GM12892 (cell line): ENCODE data around the gene KCNJ6.

Experiments used
- DNase-seq: peaks from one replicate; pipeline ENCODE4 v3.0.0; 2011; ENCODE audit not compliant: insufficient read length
- FAIRE-seq: peaks from 2 replicates; lab custom pipeline; 2011; peaks lifted over from hg19 to GRCh38; lab: Jason Lieb, UNC
- POLR2A ChIP-seq: IDR thresholded peaks from 2 replicates; pipeline ENCODE4 v1.6.1; 2011; ENCODE audit warnings: low read depth, low read length, control low read depth
- POLR2AphosphoS5 ChIP-seq: IDR thresholded peaks from 2 replicates; pipeline ENCODE4 v1.6.1; 2011; ENCODE audit warnings: low read depth, low read length, control low read depth
- TAF1 ChIP-seq: IDR thresholded peaks from 2 replicates; pipeline ENCODE4 v1.6.1; 2011; ENCODE audit warnings: low read depth, mild to moderate bottlenecking, control low read depth, low read length, borderline replicate concordance

The KCNJ6 gene

GRCh38 chr21:37874481-37874880 is 41.8 kb downstream of the KCNJ6 start:
- no peak for DNase-seq
- FAIRE-seq = no peak
- TF ChIP-seq POLR2A (no peak), POLR2AphosphoS5 (no peak), TAF1 (no peak)

GRCh38 chr21:37873655-37874054 is 42.6 kb downstream of the KCNJ6 start:
- FAIRE-seq (no peak), DNase-seq (no peak)
- TF ChIP-seq POLR2A = no peak
- TF ChIP-seq POLR2AphosphoS5 = no peak
- no peak for TF ChIP-seq TAF1

GRCh38 chr21:37871121-37871862 is 45.0 kb downstream of the KCNJ6 start:
- TF ChIP-seq TAF1 (no peak), POLR2A (no peak), POLR2AphosphoS5 (no peak)
- FAIRE-seq (no peak), DNase-seq (no peak)

- DNase-seq (no peak), FAIRE-seq (no peak)
- TF ChIP-seq POLR2AphosphoS5 = no peak
- TF ChIP-seq TAF1 = no peak
- TF ChIP-seq POLR2A = no peak
Observed at GRCh38 chr21:37870221-37870620, 46.0 kb downstream of the KCNJ6 start.

- TF ChIP-seq TAF1 (no peak), POLR2AphosphoS5 (no peak), POLR2A (no peak)
- DNase-seq (no peak), FAIRE-seq (no peak)
Observed at GRCh38 chr21:37869661-37870060, 46.6 kb downstream of the KCNJ6 start.

- no peak for DNase-seq
- no peak for TF ChIP-seq TAF1
- TF ChIP-seq POLR2A = no peak
- no peak for TF ChIP-seq POLR2AphosphoS5
- FAIRE-seq = no peak
Observed at GRCh38 chr21:37868446-37869295, 47.6 kb downstream of the KCNJ6 start.

GRCh38 chr21:37866027-37866426 is 50.2 kb downstream of the KCNJ6 start:
- TF ChIP-seq POLR2AphosphoS5 = no peak
- no peak for TF ChIP-seq POLR2A
- no peak for TF ChIP-seq TAF1
- DNase-seq (no peak), FAIRE-seq (peak; percentile 36)

GRCh38 chr21:37865156-37865555 is 51.1 kb downstream of the KCNJ6 start:
- DNase-seq (no peak), FAIRE-seq (no peak)
- TF ChIP-seq POLR2AphosphoS5 = no peak
- no peak for TF ChIP-seq POLR2A
- TF ChIP-seq TAF1 = no peak

- FAIRE-seq (no peak), DNase-seq (no peak)
- TF ChIP-seq POLR2A = no peak
- no peak for TF ChIP-seq POLR2AphosphoS5
- TF ChIP-seq TAF1 = no peak
Observed at GRCh38 chr21:37863842-37864241, 52.4 kb downstream of the KCNJ6 start.

GRCh38 chr21:37862536-37862935 is 53.7 kb downstream of the KCNJ6 start:
- peak; percentile 23 for DNase-seq
- TF ChIP-seq POLR2A (no peak), TAF1 (no peak), POLR2AphosphoS5 (no peak)
- no peak for FAIRE-seq

GRCh38 chr21:37861561-37861960 is 54.7 kb downstream of the KCNJ6 start:
- DNase-seq (no peak), FAIRE-seq (no peak)
- TF ChIP-seq TAF1 (no peak), POLR2AphosphoS5 (no peak), POLR2A (no peak)
